ENCODE measurements around the gene PAN3.
A peak's percentile ranks its signal among the peaks of the same experiment; 100 is the strongest.
"Not testable (repeated sequence)": the region's sequence is repeated elsewhere in the genome, so short reads cannot be mapped to it uniquely, and the experiment has no call there.

The PAN3 gene

GRCh38 chr13:28140433-28141125 is 2.2 kb downstream of the PAN3 start:
- H3K36me3 ChIP-seq: no peaks in the 10 kb centered on the region
- no peak for TF ChIP-seq CTCF (IDR thresholded peaks at IDR 0.05; ENCODE audit: low read depth, low read length)
- H3K4me1 ChIP-seq: no peaks in the 10 kb centered on the region; the same call in 1 of the 2 replicates
- no peaks in the 10 kb centered on the region for H3K9me3 ChIP-seq
- no peaks in the 10 kb centered on the region for H3K27me3 ChIP-seq
- DNase-seq: no peak
- H3K4me3 ChIP-seq (ENCODE audit: low read depth, low read length): peak overlapping the region; percentile 84

DNA sequence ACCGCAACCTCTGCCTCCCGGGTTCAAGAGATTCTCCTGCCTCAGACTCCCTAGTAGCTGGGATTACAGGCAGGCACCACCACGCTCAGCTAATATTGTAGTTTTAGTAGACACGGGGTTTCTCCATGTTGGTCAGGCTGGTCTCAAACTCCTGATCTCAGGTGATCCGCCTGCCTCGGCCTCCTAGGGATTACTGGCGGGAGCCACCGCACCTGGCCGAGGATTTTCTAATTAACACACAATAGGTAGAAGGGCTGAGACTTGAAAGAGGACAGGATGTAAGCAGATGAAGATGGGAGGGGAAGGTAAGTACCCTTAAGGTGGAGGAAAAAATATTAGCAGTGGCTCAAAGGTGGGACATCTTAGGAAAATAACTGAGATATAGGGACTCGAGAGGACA is 3.2 kb downstream of the PAN3 start:
- H3K4me3 ChIP-seq (ENCODE audit: low read depth, low read length); H3K9me3 ChIP-seq; DNase-seq; H3K27me3 ChIP-seq; H3K36me3 ChIP-seq; H3K4me1 ChIP-seq: not testable (repeated sequence)

DNA sequence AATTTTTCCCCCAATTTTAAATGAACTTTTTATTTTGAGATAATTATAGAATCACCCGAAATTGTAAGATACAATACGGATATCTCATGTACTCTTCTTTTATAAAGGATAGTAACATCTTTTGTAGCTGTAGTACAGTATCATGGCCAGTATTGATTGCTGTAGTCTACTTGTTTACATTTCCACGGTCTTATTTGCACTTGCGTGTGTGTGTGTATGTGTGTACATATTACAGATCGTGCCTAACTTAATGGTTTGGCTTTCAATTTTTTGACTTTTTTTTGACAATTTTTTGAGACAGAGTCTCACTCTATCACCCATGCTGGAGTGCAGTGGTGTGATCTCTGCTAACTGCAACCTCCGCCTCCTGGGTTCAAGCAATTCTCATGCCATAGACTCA is 6.7 kb downstream of the PAN3 start:
- Histone ChIP-seq H3K9me3 (no peaks in the 10 kb centered on the region), H3K36me3 (no peaks in the 10 kb centered on the region), H3K4me3 (ENCODE audit: low read depth, low read length) (no peak overlapping the region), H3K4me1 (no peaks in the 10 kb centered on the region; the same call in 1 of the 2 replicates), H3K27me3 (no peaks in the 10 kb centered on the region)
- no peak for TF ChIP-seq CTCF (IDR thresholded peaks at IDR 0.05; ENCODE audit: low read depth, low read length)
- DNase-seq: no peak

- TF ChIP-seq CTCF (IDR thresholded peaks at IDR 0.05; ENCODE audit: low read depth, low read length): no peak
- DNase-seq: no peak
- Histone ChIP-seq H3K36me3 (no peaks in the 10 kb centered on the region; the same call in 1 of the 2 replicates), H3K9me3 (no peaks in the 10 kb centered on the region), H3K4me3 (ENCODE audit: low read depth, low read length) (no peak overlapping the region), H3K4me1 (no peaks in the 10 kb centered on the region), H3K27me3 (no peaks in the 10 kb centered on the region)
These were observed 9.2 kb downstream of the PAN3 start for GRCh38 chr13:28147495-28147894.

GRCh38 chr13:28159057-28159456 is 20.7 kb downstream of the PAN3 start:
- TF ChIP-seq CTCF (IDR thresholded peaks at IDR 0.05; ENCODE audit: low read depth, low read length): no peak
- Histone ChIP-seq H3K36me3 (no peaks in the 10 kb centered on the region), H3K4me3 (ENCODE audit: low read depth, low read length) (no peak overlapping the region), H3K4me1 (no peaks in the 10 kb centered on the region), H3K27me3 (no peaks in the 10 kb centered on the region), H3K9me3 (no peaks in the 10 kb centered on the region)
- DNase-seq: no peak

- no peaks in the 10 kb centered on the region for H3K9me3 ChIP-seq
- no peak for DNase-seq
- H3K4me1 ChIP-seq: no peaks in the 10 kb centered on the region
- no peaks in the 10 kb centered on the region for H3K27me3 ChIP-seq
- no peak overlapping the region for H3K4me3 ChIP-seq (ENCODE audit: low read depth, low read length)
- TF ChIP-seq CTCF (IDR thresholded peaks at IDR 0.05; ENCODE audit: low read depth, low read length): no peak
- H3K36me3 ChIP-seq: no peaks in the 10 kb centered on the region
These were observed 23.0 kb downstream of the PAN3 start for GRCh38 chr13:28161370-28161769.

All from BE2C (cell line).